Brain microvascular endothelial cell (primary cell): ENCODE results near the gene PABPC1L.

Experiments used
- DNase-seq: peaks from one replicate; pipeline ENCODE4 v3.0.0-alpha.2; 2020
- H3K27ac ChIP-seq: fragments of 250-450 bp; sonication (Bioruptor Pico); 2 replicates; pipeline ENCODE4 v1.5.1; 2020; ENCODE audit warnings: mild to moderate bottlenecking, moderate library complexity
- H3K27me3 ChIP-seq: fragments of 250-450 bp; sonication (Bioruptor Pico); replicated peaks from 2 replicates; pipeline ENCODE4 v1.5.1; 2020; ENCODE audit warnings: mild to moderate bottlenecking
- H3K36me3 ChIP-seq: fragments of 250-450 bp; sonication (Bioruptor Pico); replicated peaks from 2 replicates; pipeline ENCODE4 v1.5.1; 2020; ENCODE audit warnings: mild to moderate bottlenecking
- H3K4me3 ChIP-seq: 2 replicates; pipeline ENCODE4 v1.5.1; 2011; ENCODE audit warnings: low read depth, mild to moderate bottlenecking, control low read depth, low read length, moderate library complexity
- in situ Hi-C: cut with HindIII; loops from 2 replicates; pipeline ENCODE4 v1.10.0; 2017; ENCODE audit warnings: low sequenced_read_pairs, low pct_ligation_motif_present
- TF ChIP-seq, protein P1 (sequence below): IDR thresholded peaks from 2 replicates; pipeline ENCODE4 v1.5.1; 2011; ENCODE audit warnings: low read depth, mild to moderate bottlenecking, moderate library complexity, low read length, control low read depth, inconsistent platforms; ENCODE audit errors: missing control alignments

PABPC1L gene

DNA sequence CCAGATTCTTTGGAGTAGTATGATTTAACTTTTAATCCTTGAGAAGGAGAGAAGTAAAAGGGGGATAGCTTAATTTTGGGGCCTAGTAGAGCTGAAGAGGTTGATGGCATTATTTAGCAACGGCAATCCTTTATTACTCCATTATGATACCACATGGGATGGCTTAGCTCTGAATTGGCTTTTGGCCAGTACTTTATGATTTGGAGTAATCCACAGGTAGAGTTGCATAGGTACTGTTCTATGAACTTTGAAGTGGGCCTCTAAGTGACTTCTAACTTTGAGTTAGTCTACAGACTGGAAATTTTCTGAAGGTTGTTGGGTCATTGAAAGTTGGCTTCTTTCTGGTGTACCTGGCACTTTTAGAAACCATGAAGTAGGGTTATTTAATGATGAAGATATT lies 12.7 kb upstream of the PABPC1L start:
- no peak for DNase-seq
- in situ Hi-C loops: no loop called here
- TF ChIP-seq, protein P1, sequence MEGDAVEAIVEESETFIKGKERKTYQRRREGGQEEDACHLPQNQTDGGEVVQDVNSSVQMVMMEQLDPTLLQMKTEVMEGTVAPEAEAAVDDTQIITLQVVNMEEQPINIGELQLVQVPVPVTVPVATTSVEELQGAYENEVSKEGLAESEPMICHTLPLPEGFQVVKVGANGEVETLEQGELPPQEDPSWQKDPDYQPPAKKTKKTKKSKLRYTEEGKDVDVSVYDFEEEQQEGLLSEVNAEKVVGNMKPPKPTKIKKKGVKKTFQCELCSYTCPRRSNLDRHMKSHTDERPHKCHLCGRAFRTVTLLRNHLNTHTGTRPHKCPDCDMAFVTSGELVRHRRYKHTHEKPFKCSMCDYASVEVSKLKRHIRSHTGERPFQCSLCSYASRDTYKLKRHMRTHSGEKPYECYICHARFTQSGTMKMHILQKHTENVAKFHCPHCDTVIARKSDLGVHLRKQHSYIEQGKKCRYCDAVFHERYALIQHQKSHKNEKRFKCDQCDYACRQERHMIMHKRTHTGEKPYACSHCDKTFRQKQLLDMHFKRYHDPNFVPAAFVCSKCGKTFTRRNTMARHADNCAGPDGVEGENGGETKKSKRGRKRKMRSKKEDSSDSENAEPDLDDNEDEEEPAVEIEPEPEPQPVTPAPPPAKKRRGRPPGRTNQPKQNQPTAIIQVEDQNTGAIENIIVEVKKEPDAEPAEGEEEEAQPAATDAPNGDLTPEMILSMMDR: no peak
- no peaks in the 10 kb centered on the region for H3K27me3 ChIP-seq
- H3K4me3 ChIP-seq: no peak overlapping the region
- H3K27ac ChIP-seq: no peak overlapping the region
- peaks cover 4% of the 10 kb centered on the region for H3K36me3 ChIP-seq

DNA sequence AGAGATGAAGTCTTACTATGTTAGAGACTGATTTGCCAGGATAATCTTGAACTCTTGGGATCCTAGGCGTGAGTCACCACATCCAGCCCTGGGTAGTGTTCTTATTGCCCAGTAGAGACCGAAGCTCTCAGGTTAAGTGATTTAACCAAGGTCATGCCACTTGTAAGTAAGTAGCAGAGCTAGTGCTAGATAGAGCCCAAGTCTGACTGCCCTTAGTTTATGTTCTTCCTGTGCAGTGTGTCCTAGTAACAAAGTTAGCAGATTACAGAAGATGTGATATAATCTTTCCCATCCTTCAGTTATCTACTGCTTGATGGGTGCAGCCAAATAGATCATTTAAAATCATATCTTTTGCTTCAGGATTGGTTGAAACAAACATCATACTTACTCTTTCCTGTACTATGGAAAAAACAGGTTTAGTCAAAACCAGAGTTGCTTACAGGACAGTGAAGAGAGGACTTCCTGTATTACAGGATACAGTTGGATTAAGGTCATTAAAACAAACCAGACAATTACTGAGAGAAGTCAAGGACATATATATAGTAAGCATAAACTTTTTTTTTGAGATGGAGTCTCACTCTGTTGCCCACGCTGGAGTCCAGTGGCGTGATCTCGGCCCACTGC lies 9.5 kb upstream of the PABPC1L start:
- no peak for DNase-seq
- in situ Hi-C loops: no loop called here
- Histone ChIP-seq H3K4me3 (no peak overlapping the region), H3K27me3 (no peaks in the 10 kb centered on the region), H3K36me3 (peaks cover 33% of the 10 kb centered on the region), H3K27ac (no peak overlapping the region)
- TF ChIP-seq, protein P1: no peak

DNA sequence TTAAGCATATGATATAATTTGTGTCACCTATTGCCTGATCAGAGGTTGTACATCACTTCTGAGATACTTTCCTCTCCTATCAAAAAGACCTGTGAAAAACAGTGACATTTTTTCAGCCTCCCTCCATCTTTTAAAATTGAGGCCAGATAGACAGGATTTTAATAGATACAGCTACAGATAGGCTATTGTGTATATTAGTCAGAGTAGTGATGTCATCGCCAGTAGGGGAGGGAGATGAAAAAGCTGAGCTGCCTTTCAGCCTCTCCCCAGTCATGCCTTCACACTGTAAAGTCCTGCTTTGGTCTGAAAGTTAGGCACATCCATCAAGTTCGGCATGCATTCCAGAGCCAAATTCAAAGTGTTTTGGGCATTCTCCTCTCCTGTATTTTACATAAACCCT lies 7.9 kb upstream of the PABPC1L start:
- Histone ChIP-seq H3K27ac (no peak overlapping the region), H3K36me3 (peaks cover 43% of the 10 kb centered on the region), H3K27me3 (no peaks in the 10 kb centered on the region), H3K4me3 (no peak overlapping the region)
- in situ Hi-C loops: no loop called here
- DNase-seq: peak; percentile 46
- TF ChIP-seq, protein P1: no peak

DNA sequence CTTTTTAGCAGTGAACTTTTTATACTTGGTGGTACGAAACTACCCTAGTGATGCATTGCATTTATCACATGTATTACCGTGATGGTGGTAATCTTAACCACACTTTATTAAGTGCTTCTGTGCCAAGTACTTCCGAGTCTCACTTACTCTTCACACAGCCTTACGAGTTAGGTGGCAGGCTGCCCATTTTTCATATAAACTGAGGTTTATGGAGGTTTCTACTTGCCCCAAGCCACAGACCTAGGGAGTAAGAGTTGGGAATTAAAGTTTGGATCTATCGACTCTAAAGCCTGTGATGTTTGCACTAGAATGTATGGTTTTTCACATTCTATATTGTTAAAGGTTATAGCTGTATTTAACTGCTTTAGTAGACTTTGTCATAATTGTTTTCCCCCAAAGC lies 5.5 kb upstream of the PABPC1L start:
- in situ Hi-C loops: no loop called here
- H3K27ac ChIP-seq: no peak overlapping the region
- DNase-seq: no peak

DNA sequence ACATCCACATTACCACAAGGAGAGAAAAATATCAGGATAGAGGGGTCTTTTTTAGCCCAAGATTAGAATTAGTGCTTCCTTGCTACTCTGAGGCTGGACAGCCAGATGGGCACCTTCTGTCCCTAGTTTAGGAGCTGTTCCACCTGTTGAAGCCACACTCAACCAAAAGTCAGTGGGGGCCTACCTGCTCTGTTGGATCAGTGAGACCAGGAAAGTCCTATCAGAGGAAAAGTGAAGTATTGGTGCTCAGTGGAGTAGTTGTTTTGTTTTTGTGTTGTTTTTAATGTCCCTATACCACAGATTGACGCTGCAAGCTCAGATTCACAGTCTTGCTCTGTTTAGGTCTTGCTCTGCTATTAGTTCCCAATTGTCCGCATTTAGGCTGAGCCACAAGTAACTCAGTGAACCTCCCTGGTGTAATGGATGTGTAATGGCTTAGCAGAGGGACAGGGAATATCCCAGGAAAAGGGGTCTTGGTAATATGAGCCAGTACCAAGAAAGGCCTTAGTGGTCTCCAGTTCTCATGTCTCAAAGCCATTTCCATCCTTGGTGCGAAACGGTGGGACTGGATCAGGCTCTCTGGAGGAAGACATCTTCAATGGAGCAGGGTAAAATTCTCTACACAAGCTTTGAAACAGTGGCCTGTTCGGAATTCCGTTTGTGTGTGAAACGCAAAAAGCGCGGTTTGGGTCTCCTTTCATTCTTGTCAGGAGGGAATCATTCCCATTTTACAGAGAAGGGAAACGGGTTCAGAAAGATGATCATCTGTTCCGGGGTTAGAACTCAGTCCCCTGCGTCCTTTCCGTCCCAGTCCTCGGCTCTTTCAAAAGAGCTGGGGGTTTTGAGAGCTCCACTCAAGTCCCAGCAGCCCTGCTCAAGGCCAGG lies 631 bp upstream of the PABPC1L start:
- DNase-seq: no peak
- Histone ChIP-seq H3K27ac (no peak overlapping the region), H3K4me3 (peak overlapping the region; percentile 77), H3K27me3 (no peaks in the 10 kb centered on the region), H3K36me3 (peaks cover 41% of the 10 kb centered on the region)
- in situ Hi-C loops: no loop called here
- TF ChIP-seq, protein P1: no peak

More for the DNA sequence above, 5.5 kb upstream of the PABPC1L start:
- TF ChIP-seq, protein P1: no peak
- H3K27me3 ChIP-seq: no peaks in the 10 kb centered on the region
- H3K36me3 ChIP-seq: peaks cover 56% of the 10 kb centered on the region
- H3K4me3 ChIP-seq: no peak overlapping the region
